Endothelial cell of umbilical vein (primary cell): ENCODE results near the gene STX4.

Experiments
- CTCF ChIP-seq, 2 donors: IDR thresholded peaks; 1 replicate in 1 of 2; 2 replicates in 1 of 2; pipeline ENCODE4 v1.5.1; 2011; ENCODE audit warnings: low read length in 2 of 2, mild to moderate bottlenecking in 2 of 2, moderate library complexity in 2 of 2, control low read depth in 1 of 2, inconsistent platforms in 1 of 2, low read depth in 1 of 2; ENCODE audit not compliant: insufficient read depth in 1 of 2; ENCODE audit errors: extremely low read depth in 1 of 2
- EZH2 ChIP-seq: IDR thresholded peaks from 2 replicates; pipeline ENCODE4 v1.6.1; 2012; ENCODE audit warnings: borderline replicate concordance, low read depth, mild to moderate bottlenecking, moderate library complexity, low read length, inconsistent platforms; ENCODE audit not compliant: severe bottlenecking
- GATA2 ChIP-seq: IDR thresholded peaks from 2 replicates; pipeline ENCODE4 v1.7.0; 2011; ENCODE audit warnings: low read depth, mild to moderate bottlenecking, moderate library complexity, mixed read lengths, low read length; ENCODE audit not compliant: insufficient read length, insufficient read depth
- MAX ChIP-seq: IDR thresholded peaks from 2 replicates; pipeline ENCODE4 v1.6.1; 2011; ENCODE audit not compliant: insufficient read depth, insufficient read length
- MYC ChIP-seq: IDR thresholded peaks from one replicate; pipeline ENCODE4 v1.6.1; 2011; ENCODE audit warnings: mild to moderate bottlenecking, low read depth, low read length
- POLR2A ChIP-seq: IDR thresholded peaks from 2 replicates; pipeline ENCODE4 v1.6.1; 2012; ENCODE audit warnings: low read depth, mild to moderate bottlenecking, control low read depth, low read length

GRCh38 chr16:31003744-31004143 is 29.6 kb upstream of the STX4 start:
- TF ChIP-seq POLR2A (no peak), CTCF (IDR thresholded peaks at IDR 0.05; ENCODE audit: extremely low read depth in 1 of 2, insufficient read depth in 1 of 2, low read depth in 1 of 2, low read length in 2 of 2) (no peak), EZH2 (no peak), MYC (no peak), GATA2 (no peak), MAX (no peak)
